ENCODE data around the gene AFAP1L2.

GRCh38 chr10:114255227-114255626, 149.1 kb downstream of the AFAP1L2 start:
- TF ChIP-seq POLR2AphosphoS5 (IDR thresholded peaks at IDR 0.05; ENCODE audit: insufficient read depth in 1 of 2, low read depth in 1 of 2) (no peak), CTCF (IDR thresholded peaks at IDR 0.05) (no peak)

Measured in vagina (tissue), 2 donors.